HG03108 (cell line): ENCODE measurements around the gene PRDM16.

Experiments
- ATAC-seq: cut with Tn5 transposase; IDR thresholded peaks from one replicate; pipeline ENCODE4 v1.9.1; 2021; ENCODE audit warnings: moderate library complexity; ENCODE audit not compliant: unreplicated experiment

Gene PRDM16

GRCh38 chr1:3101124-3101939 is 32.3 kb downstream of the PRDM16 start:
- no peak for ATAC-seq

GRCh38 chr1:3102641-3103040 is 33.6 kb downstream of the PRDM16 start:
- ATAC-seq = no peak

- ATAC-seq = no peak
Observed at GRCh38 chr1:3103967-3104677, 35.1 kb downstream of the PRDM16 start.

- ATAC-seq = no peak
Observed at GRCh38 chr1:3105167-3105863, 36.3 kb downstream of the PRDM16 start.

- no peak for ATAC-seq
Observed at GRCh38 chr1:3106216-3106615, 37.2 kb downstream of the PRDM16 start.

- no peak for ATAC-seq
Observed at GRCh38 chr1:3107201-3107600, 38.2 kb downstream of the PRDM16 start.

GRCh38 chr1:3109355-3109754 is 40.4 kb downstream of the PRDM16 start:
- no peak for ATAC-seq

- ATAC-seq = no peak
Observed at GRCh38 chr1:3111348-3112021, 42.5 kb downstream of the PRDM16 start.

GRCh38 chr1:3112526-3112925 is 43.5 kb downstream of the PRDM16 start:
- ATAC-seq = no peak

- ATAC-seq = no peak
Observed at GRCh38 chr1:3113047-3113740, 44.2 kb downstream of the PRDM16 start.

GRCh38 chr1:3113741-3114056 is 44.7 kb downstream of the PRDM16 start:
- no peak for ATAC-seq

GRCh38 chr1:3114131-3114744 is 45.2 kb downstream of the PRDM16 start:
- no peak for ATAC-seq

- ATAC-seq = no peak
Observed at GRCh38 chr1:3114846-3115245, 45.8 kb downstream of the PRDM16 start.

GRCh38 chr1:3115275-3116149 is 46.5 kb downstream of the PRDM16 start:
- ATAC-seq = no peak

- no peak for ATAC-seq
Observed at GRCh38 chr1:3116150-3116510, 47.1 kb downstream of the PRDM16 start.

GRCh38 chr1:3116560-3116959 is 47.6 kb downstream of the PRDM16 start:
- no peak for ATAC-seq

GRCh38 chr1:3117879-3118278 is 48.9 kb downstream of the PRDM16 start:
- no peak for ATAC-seq

- ATAC-seq = no peak
Observed at GRCh38 chr1:3119061-3119460, 50.1 kb downstream of the PRDM16 start.

GRCh38 chr1:3119725-3120124 is 50.7 kb downstream of the PRDM16 start:
- ATAC-seq = no peak
